HFFc6 (cell line): ENCODE measurements around the gene LEFTY2. TPM values are rescaled to one million over a fixed set of nuclear protein-coding genes. Genes with fewer than 3 reads are reported as not detected.
"Not testable (repeated sequence)": the region's sequence is repeated elsewhere in the genome, so short reads cannot be mapped to it uniquely, and the experiment has no call there.

ENCODE experiments used
- DNase-seq: peaks from one replicate; pipeline ENCODE4 v3.0.0-alpha.2; 2018
- H3K27ac Mint-ChIP-seq: 2 replicates; pipeline ENCODE4 v1.8.0; 2020; ENCODE audit warnings: mild to moderate bottlenecking, mixed read lengths
- H3K27me3 Mint-ChIP-seq: 2 replicates; pipeline ENCODE4 v1.8.0; 2021; ENCODE audit warnings: mild to moderate bottlenecking, moderate library complexity, mixed read lengths; ENCODE audit not compliant: insufficient read depth
- H3K36me3 Mint-ChIP-seq: 2 replicates; pipeline ENCODE4 v1.8.0; 2021; ENCODE audit warnings: low read depth, mixed read lengths
- H3K4me1 Mint-ChIP-seq: 2 replicates; pipeline ENCODE4 v1.8.0; 2020; ENCODE audit warnings: low read depth, mixed read lengths
- H3K4me3 Mint-ChIP-seq: 2 replicates; pipeline ENCODE4 v1.8.0; 2020; ENCODE audit warnings: mild to moderate bottlenecking, moderate library complexity, mixed read lengths
- H3K9me3 Mint-ChIP-seq: 2 replicates; pipeline ENCODE4 v1.8.0; 2020; ENCODE audit warnings: mild to moderate bottlenecking, mixed read lengths
- CTCF ChIP-seq: fragments of 200-600 bp; sonication (generic); IDR thresholded peaks from 2 replicates; pipeline ENCODE4 v1.5.0; 2021; ENCODE audit warnings: antibody characterized with exemption, mild to moderate bottlenecking
- total RNA-seq, 6 experiments: library from RNA; stranded (reverse); fragmentation: NEBNext Ultra II Directional; extraction: Animal tissue kit (Norgen Biotek cat#: 25700); gene quantifications; 2 replicates in 1 of 6; 3 replicates in 5 of 6; pipeline ENCODE4 v1.2.3, GENCODE V29; 2021

Gene LEFTY2
- total RNA-seq, 6 experiments from 2014 or later = not detected

DNA sequence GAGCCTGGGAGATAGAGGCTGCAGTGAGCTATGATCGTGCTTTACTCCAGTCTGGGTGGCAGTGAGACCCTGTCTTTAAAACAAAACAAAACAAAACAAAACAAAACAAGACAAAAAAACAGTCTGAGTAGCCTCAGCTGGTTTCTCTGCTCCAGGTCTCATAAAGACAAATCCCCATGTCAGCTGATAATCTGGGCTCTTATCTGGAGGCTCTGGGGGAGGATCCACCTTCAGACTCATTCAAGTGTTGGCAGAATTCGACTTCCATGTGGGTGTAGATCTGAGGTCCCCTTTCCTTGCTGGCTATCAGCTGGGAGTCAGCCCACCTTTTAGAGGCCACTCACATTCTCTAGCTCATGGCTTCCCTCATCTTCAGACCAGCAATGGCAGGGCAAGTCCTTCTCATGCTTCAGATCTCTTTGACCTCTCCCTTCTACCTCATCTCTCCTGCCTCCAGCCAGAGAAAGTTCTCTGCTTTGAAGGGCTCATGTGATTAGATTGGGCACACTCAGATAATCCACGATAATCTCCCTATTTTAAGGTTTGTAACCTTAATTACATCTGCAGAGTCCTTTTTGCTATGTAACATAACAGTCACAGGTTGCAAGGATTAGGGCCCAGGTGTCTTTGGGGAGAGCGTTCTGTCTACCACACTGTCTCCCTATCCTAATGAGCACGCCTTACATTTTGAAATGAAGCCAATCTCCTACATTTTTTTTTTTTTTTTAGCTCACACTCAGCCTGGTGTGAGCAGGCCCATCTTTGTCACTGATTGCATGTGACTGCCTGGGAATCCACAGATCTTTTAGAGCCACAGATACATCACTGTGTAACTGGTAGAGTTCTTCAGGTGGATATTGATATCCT is 9.5 kb downstream of the LEFTY2 start:
- H3K36me3 Mint-ChIP-seq = no peaks in the 10 kb centered on the region
- no peaks in the 10 kb centered on the region; the same call in 1 of the 2 replicates for H3K27me3 Mint-ChIP-seq
- no peak for TF ChIP-seq CTCF
- peaks cover 11% of the 10 kb centered on the region for H3K4me1 Mint-ChIP-seq
- no peak overlapping the region for H3K27ac Mint-ChIP-seq
- H3K4me3 Mint-ChIP-seq = no peak overlapping the region
- H3K9me3 Mint-ChIP-seq = no peaks in the 10 kb centered on the region
- no peak for DNase-seq

- no peak for TF ChIP-seq CTCF
- DNase-seq = no peak
- Mint-ChIP-seq H3K27ac (no peak overlapping the region), H3K4me1 (peaks cover 16% of the 10 kb centered on the region), H3K4me3 (no peak overlapping the region), H3K27me3 (no peaks in the 10 kb centered on the region; the same call in 1 of the 2 replicates), H3K9me3 (no peaks in the 10 kb centered on the region), H3K36me3 (no peaks in the 10 kb centered on the region)
These were observed 10.5 kb downstream of the LEFTY2 start for GRCh38 chr1:225930566-225930965.

DNA sequence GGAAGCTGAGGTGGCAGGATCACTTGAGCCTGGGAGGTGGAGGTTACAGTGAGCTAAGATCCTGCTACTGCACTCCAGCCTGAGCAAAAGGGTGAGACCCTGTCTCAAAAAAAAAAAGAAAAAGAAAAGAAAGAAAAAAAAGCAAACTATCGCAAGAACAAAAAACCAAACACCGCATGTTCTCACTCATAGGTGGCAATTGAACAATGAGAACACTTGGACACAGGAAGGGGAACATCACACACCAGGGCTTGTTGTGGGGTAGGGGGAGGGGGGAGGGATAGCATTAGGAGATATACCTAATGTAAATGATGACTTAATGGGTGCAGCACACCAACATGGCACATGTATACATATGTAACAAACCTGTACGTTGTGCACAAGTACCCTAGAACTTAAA is 11.6 kb downstream of the LEFTY2 start:
- not testable (repeated sequence) for H3K36me3 Mint-ChIP-seq, H3K27me3 Mint-ChIP-seq, H3K9me3 Mint-ChIP-seq, H3K27ac Mint-ChIP-seq, H3K4me3 Mint-ChIP-seq, DNase-seq
- peaks cover 16% of the 10 kb centered on the region for H3K4me1 Mint-ChIP-seq

GRCh38 chr1:225928186-225929175 is 12.5 kb downstream of the LEFTY2 start:
- no peak for TF ChIP-seq CTCF
- no peak for DNase-seq
- Mint-ChIP-seq H3K4me1 (peaks cover 16% of the 10 kb centered on the region), H3K4me3 (no peak overlapping the region), H3K27ac (no peak overlapping the region), H3K27me3 (no peaks in the 10 kb centered on the region; the same call in 1 of the 2 replicates), H3K9me3 (no peaks in the 10 kb centered on the region), H3K36me3 (no peaks in the 10 kb centered on the region)

GRCh38 chr1:225926551-225927113 is 14.4 kb downstream of the LEFTY2 start:
- Mint-ChIP-seq H3K36me3 (no peaks in the 10 kb centered on the region; the same call in 1 of the 2 replicates), H3K27ac (no peak overlapping the region), H3K27me3 (no peaks in the 10 kb centered on the region; the same call in 1 of the 2 replicates), H3K9me3 (no peaks in the 10 kb centered on the region), H3K4me1 (peaks cover 22% of the 10 kb centered on the region), H3K4me3 (no peak overlapping the region)
- DNase-seq = no peak
- TF ChIP-seq CTCF = no peak
